GM19397 (cell line): ENCODE results near the gene PARD3.
"Not testable (repeated sequence)": the region's sequence is repeated elsewhere in the genome, so short reads cannot be mapped to it uniquely, and the experiment has no call there.

ENCODE experiments used
- ATAC-seq: cut with Tn5 transposase; IDR thresholded peaks from one replicate; pipeline ENCODE4 v1.9.1; 2021; ENCODE audit warnings: mild to moderate bottlenecking, moderate library complexity; ENCODE audit not compliant: unreplicated experiment

PARD3 gene

GRCh38 chr10:34437906-34438305 lies 377.2 kb downstream of the PARD3 start:
- no peak for ATAC-seq

DNA sequence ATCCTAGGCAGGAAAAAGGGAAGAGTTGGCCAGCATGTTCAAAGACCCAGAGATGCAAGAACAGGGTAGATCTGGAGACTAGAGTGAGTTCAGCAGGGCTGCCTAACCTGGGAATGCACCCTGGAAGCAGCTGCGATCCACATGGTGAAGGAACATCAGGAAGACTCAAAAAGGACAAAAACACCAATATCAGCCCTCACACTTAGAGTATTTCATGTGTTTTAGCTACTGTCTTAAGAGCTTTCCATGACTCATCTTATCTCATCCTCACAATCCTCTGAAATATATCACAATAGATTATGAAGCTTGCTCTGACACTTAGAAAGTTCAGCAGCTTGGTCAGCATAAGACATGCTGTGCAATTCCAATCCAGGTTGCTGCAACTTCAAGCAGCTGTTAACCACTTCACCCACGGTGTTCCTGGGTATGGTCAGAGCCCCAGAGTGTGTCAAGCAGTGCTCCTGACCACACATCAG lies 380.9 kb downstream of the PARD3 start:
- no peak for ATAC-seq

- ATAC-seq, result no peak
Observed at GRCh38 chr10:34433241-34434076, 381.6 kb downstream of the PARD3 start.

DNA sequence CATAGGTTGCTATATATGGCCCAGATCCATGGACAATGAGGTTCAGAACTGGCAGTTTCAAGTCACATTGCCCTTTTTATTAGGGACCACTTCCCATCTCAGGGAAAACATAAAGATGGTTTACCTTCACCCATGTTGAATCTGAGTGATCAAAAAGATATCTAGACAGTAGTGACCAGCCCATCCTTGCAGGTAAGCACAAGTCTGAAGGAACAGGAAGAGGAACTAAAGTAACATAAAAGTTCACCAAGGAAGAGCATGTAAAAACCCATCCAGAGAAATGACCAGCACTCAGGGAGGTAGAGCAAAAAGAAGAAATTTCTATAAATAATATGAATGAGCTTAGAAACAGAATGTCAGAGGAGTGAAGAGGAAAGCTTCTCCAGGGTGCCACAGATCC lies 382.5 kb downstream of the PARD3 start:
- ATAC-seq, result no peak

DNA sequence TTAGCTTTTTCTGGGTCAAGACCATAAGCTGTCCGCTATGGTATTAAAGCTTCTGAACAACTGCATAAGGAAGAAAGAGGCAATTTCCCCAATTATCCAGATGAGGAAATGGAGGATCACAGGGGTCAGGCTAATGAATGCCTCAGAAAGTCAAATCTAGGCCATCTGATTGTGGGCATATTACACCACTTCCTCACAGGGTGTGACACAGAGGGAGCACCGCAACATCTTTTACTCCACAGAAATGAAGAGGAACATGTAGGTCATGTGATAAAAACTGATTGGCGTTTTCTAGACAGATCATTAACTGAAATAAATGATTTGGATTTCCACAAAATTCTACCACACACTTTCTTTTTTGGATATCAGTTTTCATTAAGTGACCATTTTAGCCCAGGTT lies 384.4 kb downstream of the PARD3 start:
- ATAC-seq, result no peak

DNA sequence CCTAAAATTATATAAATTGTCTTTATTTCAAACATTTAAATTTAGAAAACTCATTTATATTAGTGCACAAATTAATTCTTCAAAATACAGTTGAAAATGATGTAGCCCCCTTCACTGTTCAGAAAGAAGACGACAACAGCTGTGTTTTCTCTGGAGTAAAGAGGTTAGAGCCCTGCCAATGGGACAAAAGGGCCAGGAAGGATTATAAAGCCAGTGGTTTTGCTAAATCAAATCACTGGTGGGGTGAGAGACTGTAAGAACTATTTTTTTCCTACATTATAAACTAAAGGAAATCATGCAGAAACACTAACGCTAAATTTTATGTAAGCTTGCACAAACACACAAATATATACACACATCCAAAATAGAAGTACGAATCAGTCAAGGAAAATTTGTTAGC lies 386.6 kb downstream of the PARD3 start:
- no peak for ATAC-seq

DNA sequence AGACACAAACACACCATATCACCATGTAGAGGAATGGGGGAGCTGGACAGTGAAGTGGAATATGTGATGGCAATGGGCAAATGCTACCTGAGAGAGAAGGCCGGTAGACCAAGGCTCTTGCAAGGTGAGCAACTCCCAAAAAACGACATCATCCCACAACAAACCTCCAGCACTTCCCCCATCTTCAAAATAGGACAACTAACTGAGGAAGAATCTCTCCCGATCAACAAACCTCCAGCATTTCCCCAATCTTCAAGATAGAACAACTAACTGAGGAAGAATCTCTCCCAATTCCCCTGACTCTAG lies 387.2 kb downstream of the PARD3 start:
- no peak for ATAC-seq

- not testable (repeated sequence) for ATAC-seq
Observed at GRCh38 chr10:34427158-34427910, 387.8 kb downstream of the PARD3 start.

GRCh38 chr10:34426538-34427157 lies 388.4 kb downstream of the PARD3 start:
- ATAC-seq, result not testable (repeated sequence)

DNA sequence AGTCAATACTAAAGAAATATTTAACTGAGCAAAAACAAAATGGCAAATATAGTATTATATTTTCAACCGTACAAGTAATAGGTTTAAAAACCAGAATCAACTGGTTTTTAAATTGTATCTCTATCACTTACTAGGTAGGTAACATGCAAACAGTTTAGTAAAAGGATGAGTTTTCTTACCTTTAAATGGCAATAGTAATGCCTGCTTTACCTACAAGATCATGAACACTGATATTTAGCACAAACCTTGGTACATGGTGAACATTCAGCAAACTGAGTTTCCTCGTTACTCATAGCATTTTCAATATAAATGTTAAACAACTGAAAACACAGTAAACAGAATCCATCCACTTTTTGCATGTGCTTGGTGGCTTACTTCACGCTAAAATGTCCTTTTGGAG lies 389.1 kb downstream of the PARD3 start:
- no peak for ATAC-seq

GRCh38 chr10:34423673-34424625 lies 391.1 kb downstream of the PARD3 start:
- ATAC-seq, result no peak

- no peak for ATAC-seq
Observed at GRCh38 chr10:34420795-34421194, 394.3 kb downstream of the PARD3 start.

DNA sequence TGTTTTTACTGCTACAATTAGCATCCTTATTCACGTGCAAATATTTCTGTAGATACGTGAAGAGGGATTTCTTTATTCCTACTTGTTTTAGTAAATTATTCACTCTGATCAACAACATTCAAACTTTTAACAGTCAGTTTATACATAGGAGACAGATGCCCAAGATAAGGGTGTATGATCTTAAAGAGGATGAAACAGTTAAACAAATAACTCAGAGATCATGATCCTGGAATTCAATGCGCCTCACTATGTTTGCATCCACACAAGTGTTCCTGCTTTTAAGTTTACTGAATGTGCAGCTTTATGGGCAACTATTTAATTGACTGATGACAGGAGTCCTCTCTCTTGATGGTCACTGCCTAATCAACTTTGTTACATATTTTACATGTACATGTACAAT lies 394.8 kb downstream of the PARD3 start:
- ATAC-seq, result no peak

- ATAC-seq, result no peak
Observed at GRCh38 chr10:34415039-34415438, 400.1 kb downstream of the PARD3 start.

DNA sequence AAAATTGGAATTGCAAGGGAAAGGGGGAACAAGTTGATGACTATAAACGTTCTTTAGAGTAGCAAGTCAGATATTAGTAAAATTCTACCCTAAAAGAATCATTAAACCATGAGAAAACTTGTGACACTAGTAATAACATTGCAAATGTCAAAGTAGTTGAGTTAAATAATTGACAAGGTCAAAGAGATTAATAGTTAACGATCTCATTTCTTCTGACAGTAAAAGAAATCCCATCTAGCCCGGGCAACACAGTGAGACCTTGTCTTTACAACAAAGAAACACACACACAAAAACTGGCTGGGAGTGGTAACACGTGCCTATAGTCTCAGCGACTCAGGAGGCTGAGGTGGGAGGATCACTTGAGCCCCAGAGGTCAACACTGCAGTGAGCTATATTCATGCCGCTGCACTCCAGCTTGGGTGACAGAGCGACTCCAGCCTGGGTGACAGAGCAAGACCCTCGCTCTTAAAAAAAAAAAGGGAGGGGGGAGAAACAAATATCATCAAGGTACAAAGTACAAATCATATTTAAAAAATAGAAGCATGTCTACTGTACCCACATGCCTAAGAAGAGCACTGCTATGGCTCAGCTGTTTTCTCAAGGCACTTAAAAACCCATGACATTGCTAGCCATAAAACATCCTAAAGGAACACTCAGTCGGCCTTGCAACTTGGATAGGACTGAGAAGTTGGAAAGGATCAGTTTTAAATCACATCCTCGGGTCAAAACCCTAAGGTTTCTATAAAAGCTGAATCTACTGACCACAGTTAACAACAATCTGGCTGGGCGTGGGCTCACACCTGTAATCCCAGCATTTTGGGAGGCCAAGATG lies 401.1 kb downstream of the PARD3 start:
- no peak for ATAC-seq

- ATAC-seq, result no peak
Observed at GRCh38 chr10:34413214-34413613, 401.9 kb downstream of the PARD3 start.

DNA sequence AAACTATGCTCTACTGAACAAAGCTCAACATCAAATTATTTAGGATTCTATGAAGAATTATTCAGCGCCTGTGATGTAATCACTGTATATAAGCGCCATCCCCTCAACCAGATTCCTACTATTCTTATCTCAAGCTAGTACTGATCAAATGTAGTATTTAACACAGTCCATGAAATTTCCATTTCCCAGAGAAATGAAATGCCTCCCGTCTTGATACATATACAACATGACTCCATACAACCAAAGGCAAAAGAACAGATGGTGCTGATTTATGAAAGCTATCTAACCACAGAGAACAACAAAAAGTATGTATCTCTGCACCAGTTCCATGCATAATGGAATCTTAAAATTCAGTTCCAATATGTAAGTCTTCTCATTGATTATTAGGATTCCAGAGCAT lies 406.1 kb downstream of the PARD3 start:
- ATAC-seq, result no peak

- ATAC-seq, result no peak
Observed at GRCh38 chr10:34408381-34408780, 406.7 kb downstream of the PARD3 start.

GRCh38 chr10:34407324-34407805 lies 407.7 kb downstream of the PARD3 start:
- ATAC-seq, result no peak
